ENCODE measurements around the gene ADIPOR2. TPM values are rescaled to one million over a fixed set of nuclear protein-coding genes. Genes with fewer than 3 reads are reported as not detected.

Gene ADIPOR2
- total RNA-seq, 4 donors from 2014 or later: 46.0 to 59.3 (median 52.4) TPM

GRCh38 chr12:1805441-1806081, 114.7 kb downstream of the ADIPOR2 start:
- Histone ChIP-seq H3K27ac (no peak overlapping the region), H3K27me3 (no peaks in the 10 kb centered on the region), H3K4me3 (replicated peaks in 1 of 3) (no peak overlapping the region), H3K9me3 (no peaks in the 10 kb centered on the region), H3K36me3 (no peaks in the 10 kb centered on the region), H3K4me1 (peaks cover 0 to 4% of the 10 kb centered on the region in 2 donors)
- no peak for DNase-seq
- TF ChIP-seq CTCF (IDR thresholded peaks at IDR 0.05): no peak
- TF ChIP-seq POLR2A (IDR thresholded peaks at IDR 0.05): no peak
- 88 to 93% methylated on average over 13 to 15 of the region's 16 CpGs for WGBS, 2 donors
- intact Hi-C loops (cut with DNase I): loop anchor here (10.0 kb wide), 1 partner anchor 229 kb away; no protein-coding TSS in a partner anchor

- DNase-seq: no peak
- intact Hi-C loops (cut with DNase I): loop anchor here (10.0 kb wide), 1 partner anchor 228 kb away; no protein-coding TSS in a partner anchor
- no peak overlapping the region for H3K4me3 ChIP-seq (replicated peaks in 1 of 3)
- peaks cover 0 to 8% of the 10 kb centered on the region in 2 donors for H3K4me1 ChIP-seq
- TF ChIP-seq CTCF (IDR thresholded peaks at IDR 0.05): no peak
- no peaks in the 10 kb centered on the region for H3K9me3 ChIP-seq
- H3K27ac ChIP-seq: no peak overlapping the region
- WGBS, 2 donors: 69 to 70% methylated on average over 6 to 7 of the region's 7 CpGs
- H3K27me3 ChIP-seq: no peaks in the 10 kb centered on the region
- H3K36me3 ChIP-seq: no peaks in the 10 kb centered on the region
Observed at GRCh38 chr12:1806301-1807086, 115.6 kb downstream of the ADIPOR2 start.

DNA sequence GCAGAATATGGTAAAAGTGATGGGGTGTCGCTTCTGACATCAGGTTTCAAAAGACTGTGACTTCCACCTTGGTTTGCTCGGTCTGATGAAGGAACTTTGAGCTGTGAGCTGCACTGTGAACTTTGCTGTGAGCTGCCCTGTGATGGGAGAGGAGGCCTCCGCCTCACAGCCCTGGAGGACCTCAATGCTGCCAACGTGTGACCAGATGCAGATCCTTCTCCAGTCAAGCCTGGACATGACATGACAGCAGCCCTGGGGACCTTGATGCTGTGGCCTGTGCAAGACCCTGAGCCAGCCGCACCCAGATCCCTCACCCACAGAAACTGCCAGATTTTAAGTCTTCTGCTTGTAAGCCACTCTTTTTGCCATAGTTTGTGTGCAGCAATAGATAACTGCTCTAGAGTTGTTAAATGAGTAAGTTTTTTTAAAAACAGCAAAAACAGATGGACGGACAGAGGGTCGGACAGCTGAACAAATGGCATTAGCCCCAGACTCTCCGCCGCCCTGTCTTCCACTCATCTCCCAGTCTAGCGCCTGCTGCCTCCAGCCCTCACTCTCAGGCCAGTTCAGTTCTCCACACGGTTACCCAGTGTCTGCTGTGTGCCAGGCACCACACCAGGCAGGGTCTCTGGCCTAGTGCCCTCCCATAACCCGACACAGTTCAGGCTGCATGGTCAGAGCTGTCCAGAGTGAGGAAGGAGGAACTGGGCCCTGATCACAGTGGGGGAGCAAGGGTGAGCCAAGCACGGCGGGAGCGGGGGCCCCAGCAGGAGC, 116.4 kb downstream of the ADIPOR2 start:
- no peak for TF ChIP-seq CTCF (IDR thresholded peaks at IDR 0.05)
- TF ChIP-seq POLR2A (IDR thresholded peaks at IDR 0.05): no peak
- H3K36me3 ChIP-seq: no peaks in the 10 kb centered on the region
- no peaks in the 10 kb centered on the region for H3K9me3 ChIP-seq
- intact Hi-C loops (cut with DNase I): loop anchor here (10.0 kb wide), 1 partner anchor 228 kb away; no protein-coding TSS in a partner anchor
- 89% methylated on average over 15 of the region's 15 CpGs for WGBS, 2 donors
- no peak overlapping the region for H3K4me3 ChIP-seq (replicated peaks in 1 of 3)
- no peak for DNase-seq
- H3K27ac ChIP-seq: no peak overlapping the region
- no peaks in the 10 kb centered on the region for H3K27me3 ChIP-seq
- peaks cover 0 to 8% of the 10 kb centered on the region in 2 donors for H3K4me1 ChIP-seq

GRCh38 chr12:1808036-1808797, 117.3 kb downstream of the ADIPOR2 start:
- TF ChIP-seq CTCF (IDR thresholded peaks at IDR 0.05) (no peak), POLR2A (IDR thresholded peaks at IDR 0.05) (no peak)
- Histone ChIP-seq H3K4me1 (peaks cover 0 to 8% of the 10 kb centered on the region in 2 donors), H3K27ac (no peak overlapping the region), H3K36me3 (no peaks in the 10 kb centered on the region), H3K4me3 (replicated peaks in 1 of 3) (no peak overlapping the region), H3K9me3 (no peaks in the 10 kb centered on the region), H3K27me3 (no peaks in the 10 kb centered on the region)
- 83 to 84% methylated on average over 19 of the region's 19 CpGs for WGBS, 2 donors
- no peak for DNase-seq
- intact Hi-C loops (cut with DNase I): loop anchor here (10.0 kb wide), 1 partner anchor 227 kb away; no protein-coding TSS in a partner anchor
